ENCODE data around the gene SFI1.

SFI1 gene

DNA sequence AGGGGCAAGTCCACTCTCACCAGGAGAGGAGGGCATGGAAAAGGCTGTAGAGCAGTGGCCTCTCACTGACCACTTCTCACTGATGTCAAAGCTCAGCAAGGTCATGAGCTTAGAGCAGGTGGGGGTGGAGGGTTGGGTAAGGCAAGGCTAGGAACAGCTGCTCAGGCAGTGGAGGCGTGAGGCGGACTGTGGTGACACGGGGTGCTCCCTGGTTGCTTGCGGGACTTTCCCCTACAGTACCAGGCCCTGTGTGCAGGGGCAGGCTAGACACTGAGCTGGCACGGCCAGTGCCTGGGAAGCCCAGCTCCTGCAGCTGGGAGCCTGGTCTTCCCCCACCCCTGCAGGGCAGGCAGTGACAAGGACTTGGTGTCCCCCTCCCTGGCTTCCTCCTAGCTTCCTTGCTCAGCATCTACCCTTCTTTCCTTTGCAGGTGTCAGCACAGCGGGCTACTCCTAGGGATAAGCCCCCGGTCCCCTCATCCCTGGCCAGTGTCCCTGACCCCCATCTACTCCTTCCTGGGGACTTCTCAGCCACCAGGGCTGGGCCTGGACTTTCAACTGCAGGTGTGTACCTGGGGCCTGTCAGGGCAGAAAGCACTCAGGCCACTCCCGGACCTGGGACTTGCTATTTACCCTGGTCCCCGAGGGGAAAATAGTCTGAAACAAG lies 120.1 kb downstream of the SFI1 start:
- no peak for DNase-seq (ENCODE audit: low read depth)

DNA sequence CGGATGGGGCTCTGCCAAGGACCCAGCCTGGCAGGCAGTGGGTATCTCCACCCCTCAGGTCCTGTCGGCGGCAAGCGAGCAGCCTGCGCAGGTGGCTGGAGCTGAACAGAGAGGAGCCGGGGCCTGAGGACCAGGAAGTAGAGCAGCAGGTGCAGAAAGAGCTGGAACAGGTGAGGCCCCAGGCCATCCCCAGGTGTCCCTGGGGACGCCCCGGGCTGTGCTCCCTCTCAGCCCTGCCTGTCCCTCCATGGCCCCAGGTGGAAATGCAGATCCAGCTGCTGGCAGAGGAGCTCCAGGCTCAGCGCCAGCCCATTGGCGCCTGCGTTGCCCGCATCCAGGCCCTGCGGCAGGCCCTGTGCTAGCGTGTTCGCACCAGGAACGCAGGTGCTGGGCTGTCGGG lies 121.7 kb downstream of the SFI1 start:
- no peak for DNase-seq (ENCODE audit: low read depth)

DNA sequence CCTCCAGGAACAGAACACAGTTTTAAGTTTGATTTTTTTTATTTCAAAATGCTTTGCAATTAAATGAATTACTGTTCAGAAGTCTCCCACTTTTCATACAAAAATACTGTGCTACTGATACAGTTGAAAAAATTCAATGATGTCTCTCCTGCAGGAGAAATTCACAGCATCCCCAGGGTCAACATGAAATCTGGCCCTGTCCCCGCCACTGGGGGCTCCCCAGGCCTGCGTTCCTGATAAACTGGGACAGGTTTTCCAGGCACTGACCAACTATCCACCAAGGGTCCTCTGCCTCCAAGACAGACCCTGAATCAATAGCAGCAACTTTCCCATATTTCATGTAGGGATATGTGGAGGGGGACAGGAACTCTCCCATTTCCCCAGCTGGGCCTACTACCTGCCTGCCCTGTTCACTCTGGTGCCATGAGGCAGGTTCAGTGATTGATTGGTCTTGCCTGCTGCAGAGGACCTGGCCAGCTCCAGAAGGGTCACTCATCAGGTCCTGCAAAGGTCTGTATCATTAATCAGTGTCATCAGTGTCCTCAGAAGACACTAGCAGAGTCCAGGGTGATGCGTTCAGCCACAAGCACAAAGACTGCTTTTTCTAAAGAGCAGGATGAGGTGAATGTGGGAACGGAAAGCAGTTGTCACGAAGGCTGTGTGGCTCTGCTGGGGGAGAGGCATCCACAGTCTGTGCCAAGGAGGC lies 122.3 kb downstream of the SFI1 start:
- DNase-seq (ENCODE audit: low read depth), result no peak

DNA sequence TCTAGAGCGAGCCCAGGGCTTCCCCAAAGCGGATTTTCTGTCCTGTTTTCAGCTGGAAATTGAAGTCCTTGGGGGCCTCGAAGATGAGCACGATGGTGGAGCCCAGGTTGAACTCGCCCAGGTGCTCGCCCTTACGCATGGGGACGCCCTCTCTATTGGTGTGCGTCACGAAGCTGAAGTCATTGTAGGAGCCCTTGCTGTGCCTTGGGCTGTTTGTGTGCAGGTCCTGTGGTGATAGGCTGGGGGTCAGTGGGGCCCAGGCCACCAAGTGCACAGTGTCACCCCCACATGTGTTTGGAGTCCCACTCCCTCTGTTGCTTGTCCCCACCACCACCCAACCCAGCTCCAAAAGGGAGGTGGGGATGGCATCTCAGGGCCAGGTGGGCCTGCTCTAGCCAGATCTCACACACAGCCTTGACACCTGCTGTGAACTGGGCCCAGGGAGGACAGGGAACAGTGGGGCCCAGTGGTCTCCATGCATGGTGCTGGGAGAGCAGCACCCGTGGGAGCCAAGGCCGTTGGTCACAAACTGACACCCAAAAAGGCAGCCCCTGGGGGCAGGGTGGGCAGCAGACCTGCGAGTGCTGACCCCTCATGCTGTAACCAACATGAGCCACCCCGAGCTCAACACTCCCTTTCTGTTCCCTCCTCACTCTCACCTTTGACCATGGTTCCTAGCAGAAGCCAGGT lies 123.4 kb downstream of the SFI1 start:
- no peak for DNase-seq (ENCODE audit: low read depth)

DNA sequence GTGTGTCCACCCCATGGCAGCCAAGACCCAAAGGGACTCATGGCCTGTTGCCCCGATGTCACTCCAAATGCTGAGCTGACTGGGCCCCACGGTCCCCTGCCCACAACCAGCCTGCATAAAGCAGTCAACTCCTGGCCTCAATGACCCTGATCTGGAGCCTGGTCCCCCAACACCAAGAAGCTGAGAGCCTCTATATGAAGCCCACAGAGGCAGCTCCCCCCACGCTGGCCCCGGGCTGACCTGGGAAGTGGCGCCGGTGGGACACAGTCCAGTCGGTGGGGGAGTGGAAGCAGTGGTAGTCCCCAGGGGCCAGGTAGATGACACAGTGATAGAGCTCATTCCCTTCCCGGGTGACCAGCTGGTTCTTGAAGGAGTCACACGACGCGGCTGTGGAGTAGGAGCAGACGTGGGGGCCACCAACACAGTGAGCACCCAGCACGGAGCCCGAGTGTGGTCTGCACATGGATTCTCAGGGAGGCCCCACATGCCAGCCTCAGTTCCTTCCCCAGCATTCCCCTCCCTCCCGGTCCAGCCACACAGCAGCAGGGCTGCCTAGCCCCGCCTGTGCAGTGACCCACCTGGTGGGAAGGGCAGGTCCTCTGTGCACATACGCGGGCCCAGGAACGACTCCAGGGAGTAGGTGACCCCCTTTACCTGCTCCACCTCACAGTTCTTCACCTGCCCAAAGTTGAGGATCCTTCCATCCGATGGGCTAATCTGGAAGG lies 124.6 kb downstream of the SFI1 start:
- DNase-seq (ENCODE audit: low read depth), result no peak

DNA sequence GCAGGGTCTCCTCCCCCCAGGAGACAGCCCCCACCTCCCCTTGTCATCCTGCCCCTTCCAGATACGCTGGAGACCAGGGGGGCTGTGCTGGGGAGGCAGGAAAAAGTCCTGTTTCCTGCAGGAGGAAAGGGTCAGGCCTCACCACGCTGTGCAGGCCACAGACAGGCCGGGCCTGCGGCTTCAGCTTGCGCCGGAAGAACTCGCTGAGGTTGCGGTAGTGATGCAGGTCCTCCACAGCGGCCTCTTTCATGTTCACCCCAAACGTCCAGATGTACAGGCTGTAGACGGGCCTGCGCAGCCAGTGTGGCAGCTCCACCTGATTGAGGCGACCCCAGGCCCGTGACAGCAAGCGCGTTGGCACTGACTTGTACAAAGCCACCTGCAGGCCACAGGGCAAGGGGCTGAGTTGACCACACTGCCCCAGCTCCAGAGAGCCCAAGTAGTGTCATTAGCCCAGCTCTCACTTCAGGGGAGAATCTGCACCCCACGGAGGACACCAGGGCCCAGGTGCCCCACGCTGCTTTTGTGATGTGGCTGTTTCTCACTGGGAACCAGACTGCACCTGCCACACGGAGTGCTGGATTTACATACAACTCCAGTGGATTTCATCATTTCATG lies 125.3 kb downstream of the SFI1 start:
- no peak for DNase-seq (ENCODE audit: low read depth)

DNA sequence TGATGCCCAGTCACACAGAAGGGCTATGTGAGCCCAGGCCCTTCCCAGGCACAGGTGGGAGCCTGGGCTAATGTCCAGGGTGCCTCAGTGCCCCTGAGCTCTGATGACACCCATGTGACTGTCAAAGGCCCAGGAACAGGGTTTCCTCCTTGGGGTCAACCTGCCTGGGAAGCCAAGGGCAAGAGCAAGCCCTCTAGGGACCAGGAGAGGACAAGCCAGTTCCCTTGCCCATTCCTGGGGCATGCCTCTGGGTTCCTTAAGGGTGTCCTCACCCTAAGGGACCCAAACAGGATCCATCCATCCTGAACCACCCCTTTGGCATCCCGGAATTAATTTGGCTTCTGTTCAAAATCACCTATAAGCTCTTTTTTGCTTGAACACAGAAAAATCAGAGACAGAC lies 126.6 kb downstream of the SFI1 start:
- no peak for DNase-seq (ENCODE audit: low read depth)

DNA sequence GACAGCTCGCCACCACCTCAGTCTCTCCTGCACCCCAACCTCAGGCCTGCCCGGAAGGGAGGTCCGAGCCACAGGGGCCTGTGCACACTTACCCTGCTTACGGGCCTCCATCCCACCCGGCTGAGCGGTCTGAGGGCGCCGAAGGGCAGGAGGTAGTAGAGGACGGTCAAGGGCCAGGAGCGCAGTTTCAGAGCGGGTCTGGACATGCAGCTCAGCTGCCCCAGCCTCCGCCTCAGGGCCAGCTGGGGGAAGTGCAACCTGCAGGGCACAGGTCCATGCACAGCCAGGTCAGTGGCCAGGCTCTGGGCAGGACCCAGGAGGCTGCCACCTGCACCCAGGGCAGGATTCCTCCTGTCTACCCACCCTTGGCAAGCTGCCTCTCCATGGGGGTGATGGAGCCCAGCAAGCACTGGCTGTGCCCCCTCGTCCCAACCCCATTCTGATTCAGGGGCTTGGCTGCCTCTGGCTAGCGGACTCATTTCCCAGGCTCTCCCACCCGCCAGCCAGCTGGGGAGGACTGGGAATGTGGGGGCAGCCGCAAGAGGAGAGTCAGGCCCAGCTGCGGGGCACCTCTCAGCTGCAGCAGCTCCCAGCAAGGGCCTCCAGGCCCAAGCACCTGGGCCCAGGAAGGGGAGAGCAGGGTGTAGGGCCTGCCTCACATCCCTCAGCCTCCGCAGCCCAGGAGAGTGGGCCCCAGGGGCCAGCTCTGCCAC lies 127.4 kb downstream of the SFI1 start:
- no peak for DNase-seq (ENCODE audit: low read depth)

DNA sequence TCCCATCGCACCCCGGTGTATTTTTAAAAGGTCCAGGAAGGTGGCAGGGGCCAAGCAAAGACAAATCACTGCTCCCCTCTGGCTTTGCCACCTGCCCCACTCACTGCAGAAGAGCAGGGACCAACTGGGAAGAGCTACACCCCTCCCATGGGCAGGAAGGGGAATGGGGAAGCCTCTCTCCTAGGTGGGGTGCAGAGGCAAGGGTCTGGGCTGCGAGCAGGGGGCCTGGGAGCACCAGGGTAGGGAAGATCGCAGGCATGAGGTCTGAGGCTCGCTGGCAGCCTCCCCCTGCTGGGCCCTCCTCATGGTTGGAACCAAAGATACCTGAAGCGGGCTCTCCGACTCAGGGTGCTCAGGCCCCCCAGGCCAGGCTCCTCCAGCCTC lies 128.9 kb downstream of the SFI1 start:
- DNase-seq (ENCODE audit: low read depth), result no peak

DNA sequence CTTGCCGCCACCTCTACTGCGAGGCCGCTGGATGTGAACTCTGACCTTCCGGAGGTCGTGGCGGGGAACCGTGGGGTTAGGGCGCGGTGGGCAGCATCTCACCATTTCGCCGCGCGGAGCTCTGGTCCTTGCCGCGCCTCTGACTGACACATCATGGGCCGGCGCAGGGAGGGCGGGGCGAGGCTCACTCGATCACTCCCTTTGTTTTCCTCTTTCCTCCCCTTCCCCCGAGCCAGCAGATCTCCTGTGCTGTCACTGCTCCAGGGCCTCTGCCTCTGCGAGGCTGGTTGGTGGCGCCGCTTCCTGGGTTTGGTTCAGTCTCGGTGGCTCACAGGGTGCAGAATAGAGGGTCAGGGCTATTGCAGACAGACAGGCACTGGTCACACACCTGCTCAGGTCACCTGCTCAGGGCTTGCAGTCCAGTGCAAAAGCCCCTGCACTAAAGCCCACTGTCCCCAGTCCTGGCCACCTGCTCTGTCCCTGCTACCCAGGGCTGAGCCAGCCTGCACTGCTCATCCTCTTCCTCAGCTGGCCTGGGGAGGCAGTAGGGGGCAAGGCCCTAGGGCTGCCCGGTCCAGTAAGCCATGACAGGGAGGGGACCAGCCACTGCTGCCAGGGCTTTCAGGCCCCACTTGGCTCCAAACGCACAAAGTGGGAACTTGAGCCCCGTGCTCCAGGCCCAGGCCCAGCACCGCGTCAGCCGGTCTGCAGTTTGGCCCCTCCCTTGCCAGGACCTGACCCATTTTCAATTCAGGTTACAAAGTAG lies 129.5 kb downstream of the SFI1 start:
- DNase-seq (ENCODE audit: low read depth), result no peak

DNA sequence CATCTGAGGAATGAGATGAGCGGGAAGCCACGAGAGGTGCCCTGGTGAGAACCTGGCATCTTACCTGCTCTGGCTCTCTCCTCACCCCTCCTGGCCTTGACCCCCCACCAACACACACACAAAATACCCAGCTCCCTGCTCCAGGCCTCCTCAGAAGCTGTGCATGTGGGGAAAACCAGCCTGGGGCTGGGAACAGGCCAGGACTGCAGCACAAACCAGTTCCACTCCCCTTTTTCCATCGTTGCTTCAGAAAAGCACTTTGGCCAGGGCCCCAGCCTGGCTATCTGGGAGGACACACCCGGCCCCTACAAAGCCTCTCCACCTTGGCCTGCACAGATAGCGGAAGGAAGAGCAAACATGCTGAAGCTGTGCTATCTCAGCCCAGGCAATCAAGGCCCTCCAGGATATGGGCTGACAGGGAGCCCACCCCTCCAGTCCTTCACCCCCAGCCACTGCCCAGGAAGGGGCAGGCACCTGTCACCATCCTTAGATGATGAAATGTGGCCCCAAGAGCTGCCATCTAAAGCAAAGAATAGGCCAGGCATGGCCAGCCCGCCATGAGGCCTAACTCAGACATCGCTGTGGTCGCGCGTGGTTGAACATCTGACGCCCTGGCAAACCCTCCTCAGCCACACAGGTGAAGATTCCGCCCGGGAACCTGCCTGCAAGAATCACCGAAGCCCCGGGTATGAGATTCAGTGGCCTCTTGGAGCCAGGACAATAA lies 130.3 kb downstream of the SFI1 start:
- DNase-seq (ENCODE audit: low read depth), result no peak

DNA sequence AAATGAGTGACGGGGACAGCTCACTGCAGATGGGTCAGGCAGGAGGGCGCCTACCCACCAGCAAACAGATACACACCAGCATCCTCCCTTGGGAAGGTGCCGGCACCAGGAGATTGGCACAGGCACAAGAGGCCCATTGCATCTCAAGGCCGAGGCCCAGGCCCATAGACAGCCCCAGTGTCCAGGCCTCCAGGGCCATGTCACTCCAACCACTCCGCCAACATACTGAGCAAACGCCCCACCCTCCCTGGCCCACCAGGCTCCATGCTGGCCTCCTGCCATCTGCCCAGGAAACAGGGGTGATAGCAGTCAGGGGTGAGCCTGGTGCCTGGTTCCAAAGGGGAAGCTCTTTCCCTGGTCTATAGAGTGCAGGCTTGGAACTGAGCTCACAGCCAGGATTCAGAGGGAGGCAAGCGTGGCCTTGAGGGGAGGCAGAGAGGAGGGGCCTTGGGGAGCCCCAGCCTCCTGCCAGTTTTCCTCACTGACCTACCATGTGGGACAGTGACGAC lies 130.9 kb downstream of the SFI1 start:
- no peak for DNase-seq (ENCODE audit: low read depth)

DNA sequence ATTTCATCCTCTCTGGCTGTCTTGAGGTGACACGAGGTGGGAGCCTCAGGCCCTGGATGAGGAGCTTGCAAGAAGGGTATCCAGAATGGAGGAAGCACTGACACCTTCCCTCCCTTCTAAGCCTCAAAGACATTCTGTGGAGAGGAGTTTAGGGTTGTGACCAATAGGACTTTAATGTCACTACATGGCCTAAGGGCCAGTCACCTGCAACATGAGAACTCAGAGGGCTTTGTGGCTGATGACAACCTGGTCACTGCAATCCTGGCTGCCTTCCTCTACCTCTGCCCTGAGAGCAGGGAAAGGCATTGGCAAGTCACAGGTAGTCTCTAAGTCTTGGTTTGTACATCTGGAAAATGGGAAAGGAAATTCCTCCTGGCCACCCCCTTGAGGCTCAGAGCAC lies 132.0 kb downstream of the SFI1 start:
- no peak for DNase-seq (ENCODE audit: low read depth)

DNA sequence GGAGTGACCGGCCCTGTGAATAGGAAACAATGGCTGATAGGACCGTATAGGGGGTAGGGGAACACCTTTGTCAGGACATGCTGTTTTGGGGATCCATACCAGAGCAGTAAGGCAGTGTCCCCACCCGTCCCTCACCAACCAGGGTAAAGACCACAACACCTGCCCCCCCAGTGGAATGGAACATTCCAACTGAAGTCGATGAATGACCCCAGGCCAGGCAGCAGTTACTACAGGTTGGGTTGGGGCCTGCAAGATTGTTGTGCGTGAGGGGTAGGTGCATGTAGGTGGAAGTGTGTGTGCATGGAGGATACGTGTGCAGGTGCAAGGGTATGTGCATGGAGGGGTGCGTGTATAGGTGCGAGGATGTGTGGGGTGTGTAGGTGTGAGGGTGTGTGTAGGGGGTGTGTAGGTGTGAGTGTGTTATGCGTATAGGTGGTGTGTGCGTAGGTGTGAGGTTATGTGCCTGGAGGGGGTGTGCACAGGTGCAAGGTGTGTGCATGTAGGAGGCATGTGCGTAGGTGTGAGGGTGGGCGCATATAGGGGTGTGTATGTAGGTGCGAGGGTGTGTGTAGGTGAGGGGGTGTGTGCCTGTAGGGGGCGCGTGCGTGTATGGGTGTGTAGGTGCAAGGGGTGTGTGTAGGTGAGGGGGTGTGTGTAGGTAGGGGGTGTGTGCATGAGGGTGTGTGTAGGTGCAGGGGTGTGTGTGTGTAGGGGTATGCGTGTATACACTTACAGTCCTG lies 132.8 kb downstream of the SFI1 start:
- no peak for DNase-seq (ENCODE audit: low read depth)

DNA sequence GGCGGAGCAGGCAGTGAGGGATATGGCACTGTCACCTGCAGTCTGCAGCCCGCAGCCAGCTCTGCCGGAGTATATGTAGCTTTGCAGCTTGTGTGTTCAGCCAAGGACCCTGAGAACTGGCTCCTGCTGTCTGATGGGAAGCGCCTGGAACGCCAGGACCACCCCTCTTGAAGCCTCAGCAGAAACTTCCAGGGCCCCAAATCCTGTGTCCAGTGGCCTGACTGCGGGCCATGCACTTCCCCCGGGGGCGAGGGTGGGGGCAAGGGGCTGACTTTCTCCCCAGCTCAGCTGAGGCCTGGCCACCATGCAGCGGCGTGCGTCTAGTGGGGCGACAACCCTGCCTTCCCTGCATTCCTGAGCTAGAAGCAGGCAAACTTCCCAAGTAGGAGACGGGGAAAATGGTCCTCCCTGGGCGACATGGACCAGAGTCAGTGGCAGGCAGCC lies 133.4 kb downstream of the SFI1 start:
- DNase-seq (ENCODE audit: low read depth), result no peak

DNA sequence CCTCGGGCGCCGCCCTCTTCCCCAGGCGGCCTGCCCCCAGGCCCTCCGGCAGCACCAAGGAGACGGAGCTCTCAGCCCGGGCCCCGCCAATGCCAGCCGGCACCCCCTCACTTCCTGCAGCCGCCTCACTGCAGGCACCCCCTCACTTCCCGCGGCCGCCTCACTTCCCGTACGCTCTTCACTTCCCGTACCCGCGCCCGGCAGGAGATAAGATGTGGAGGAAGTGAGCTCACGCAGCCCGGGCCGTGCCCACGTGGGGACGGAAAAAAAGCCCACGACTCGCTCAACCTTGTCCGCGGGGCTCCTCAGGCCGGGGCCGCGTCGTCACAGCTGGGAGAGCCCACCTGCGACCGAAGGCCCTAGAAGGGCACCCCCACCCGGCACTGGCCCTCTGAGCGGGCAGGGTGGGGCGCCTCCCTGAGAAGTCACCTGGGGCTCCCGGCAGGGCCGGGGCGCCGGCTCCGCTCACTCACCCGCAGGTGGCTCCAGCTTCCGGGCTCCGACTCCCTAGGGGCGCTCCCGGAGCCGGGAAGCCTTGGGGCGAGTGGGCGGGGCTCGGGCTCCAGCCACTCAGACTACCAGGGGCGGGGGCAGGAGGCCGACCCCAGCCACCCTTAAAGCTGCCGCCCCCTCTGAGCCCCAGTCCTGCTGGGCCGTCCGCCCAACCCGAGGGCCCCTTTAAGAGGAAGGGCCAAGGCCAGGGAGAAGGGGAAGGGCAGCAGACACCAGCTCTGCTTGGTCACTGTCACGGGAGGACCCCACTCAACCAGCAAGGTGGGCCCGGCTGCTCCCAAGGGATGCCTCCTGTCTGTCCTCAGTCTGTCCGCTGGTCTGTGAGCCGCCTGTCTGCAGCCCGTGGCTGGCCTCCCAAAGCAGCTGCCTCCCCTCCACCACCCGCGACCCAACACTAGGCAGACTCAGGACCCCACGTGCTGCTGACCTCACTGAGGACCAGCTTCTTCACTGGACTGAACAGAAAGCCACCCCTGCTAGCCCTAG lies 134.3 kb downstream of the SFI1 start:
- DNase-seq (ENCODE audit: low read depth), result no peak

DNA sequence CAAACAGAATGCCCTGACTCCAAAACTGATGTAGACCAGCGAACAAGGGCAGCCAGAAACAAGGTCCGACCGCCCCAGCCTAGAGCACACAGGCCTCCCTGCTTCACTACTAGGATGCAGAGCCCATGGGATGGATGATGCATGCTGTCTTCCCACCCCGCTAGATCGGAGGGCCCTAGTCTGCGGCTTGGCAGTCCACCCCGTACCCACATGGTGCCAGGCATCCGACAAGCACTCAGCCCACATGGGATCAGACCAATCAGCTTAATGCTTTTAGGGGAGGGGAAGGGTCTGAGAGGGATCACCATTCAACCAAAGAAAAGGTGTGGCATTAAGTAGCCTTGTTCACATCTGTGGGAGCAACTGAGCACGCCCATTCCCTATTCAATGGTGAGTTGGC lies 135.1 kb downstream of the SFI1 start:
- DNase-seq (ENCODE audit: low read depth), result no peak
